Panc1 (cell line): ENCODE results near the gene TMEM126B.
A peak's percentile ranks its signal among the peaks of the same experiment; 100 is the strongest.

Experiments used
- CTCF ChIP-seq: fragments of 450-650 bp; IDR thresholded peaks from 2 replicates; pipeline ENCODE4 v1.5.1; 2017; ENCODE audit warnings: mild to moderate bottlenecking
- POLR2AphosphoS5 ChIP-seq: IDR thresholded peaks from 2 replicates; pipeline ENCODE4 v1.6.1; 2012; ENCODE audit warnings: mild to moderate bottlenecking, low read depth, low read length, moderate library complexity
- REST ChIP-seq, 2 experiments: IDR thresholded peaks; 2 replicates each; pipeline ENCODE4 v1.6.1; 2011 to 2012; ENCODE audit warnings: low read depth in 2 of 2, control low read depth in 1 of 2, low read length in 1 of 2, mild to moderate bottlenecking in 1 of 2, moderate library complexity in 1 of 2; ENCODE audit not compliant: insufficient read depth in 1 of 2

GRCh38 chr11:85664615-85665481 is 36.5 kb downstream of the TMEM126B start, which contains the start of gene CREBZF:
- no peak for TF ChIP-seq CTCF
- TF ChIP-seq REST (IDR thresholded peaks at IDR 0.05; ENCODE audit: insufficient read depth in 1 of 2, low read depth in 2 of 2, low read length in 1 of 2), result no peak
- TF ChIP-seq POLR2AphosphoS5, result peak; percentile 98
